Measurements from ENCODE around the gene PRELID3B.
"Not testable (repeated sequence)": the region's sequence is repeated elsewhere in the genome, so short reads cannot be mapped to it uniquely, and the experiment has no call there.

PRELID3B gene

GRCh38 chr20:59013031-59013951 lies 29.3 kb downstream of the PRELID3B start:
- H3K27me3 ChIP-seq (ENCODE audit: insufficient read depth, low read length) = no peaks in the 10 kb centered on the region
- no peak overlapping the region for H3K14ac ChIP-seq (ENCODE audit: low read length)
- peak overlapping the region; percentile 33 for H4K91ac ChIP-seq (ENCODE audit: low read depth, low read length)
- peak overlapping the region; percentile 23 for H2BK120ac ChIP-seq (ENCODE audit: insufficient read depth, low read length, poor library complexity)
- H3K23ac ChIP-seq (ENCODE audit: low read length) = no peak overlapping the region
- H3K36me3 ChIP-seq (ENCODE audit: control insufficient read depth in 1 of 2, insufficient read depth in 2 of 2, low read length in 2 of 2) = no peaks in the 10 kb centered on the region
- H4K8ac ChIP-seq (ENCODE audit: low read depth, low read length) = no peak overlapping the region
- no peak overlapping the region for H3K9ac ChIP-seq (ENCODE audit: low read length)
- peaks cover 14% of the 10 kb centered on the region for H3K79me1 ChIP-seq (ENCODE audit: low read length)
- no peak overlapping the region for H3K4me2 ChIP-seq (ENCODE audit: low read length)
- no peak overlapping the region for H3K18ac ChIP-seq (ENCODE audit: low read length)
- H2BK12ac ChIP-seq (ENCODE audit: low read length) = peak overlapping the region; percentile 51
- no peak overlapping the region for H2BK5ac ChIP-seq (ENCODE audit: low read depth, low read length, poor library complexity)
- H3K9me3 ChIP-seq (ENCODE audit: insufficient read depth, low read depth, low read length) = no peaks in the 10 kb centered on the region
- no peak overlapping the region for H2AFZ ChIP-seq (ENCODE audit: insufficient read depth, low read length, poor library complexity)
- H3K27ac ChIP-seq (ENCODE audit: low read depth, low read length) = no peak overlapping the region
- DNase-seq = no peak
- H3K79me2 ChIP-seq (ENCODE audit: control insufficient read depth, insufficient read depth, low read length, poor library complexity) = no peaks in the 10 kb centered on the region
- H3K4me3 ChIP-seq (ENCODE audit: low read depth, low read length) = no peak overlapping the region
- WGBS (ENCODE audit: extremely low coverage, insufficient coverage, insufficient read length) = no CpG with 5 or more reads among the region's 17 CpGs
- H4K12ac ChIP-seq (ENCODE audit: low read depth, low read length) = no peak overlapping the region
- H2AK5ac ChIP-seq (ENCODE audit: low read length) = peak overlapping the region; percentile 39
- H3K4ac ChIP-seq (ENCODE audit: low read depth, low read length) = no peak overlapping the region
- H3K4me1 ChIP-seq (ENCODE audit: control insufficient read depth in 1 of 2, insufficient read depth in 2 of 2, low read length in 2 of 2) = peaks cover 21 to 32% of the 10 kb centered on the region in 2 experiments

GRCh38 chr20:59011874-59012157 lies 30.8 kb downstream of the PRELID3B start:
- H4K12ac ChIP-seq (ENCODE audit: low read depth, low read length); H3K9me3 ChIP-seq (ENCODE audit: insufficient read depth, low read depth, low read length); H3K4me2 ChIP-seq (ENCODE audit: low read length); H3K27ac ChIP-seq (ENCODE audit: low read depth, low read length); H2AK5ac ChIP-seq (ENCODE audit: low read length); H2AFZ ChIP-seq (ENCODE audit: insufficient read depth, low read length, poor library complexity); H3K79me2 ChIP-seq (ENCODE audit: control insufficient read depth, insufficient read depth, low read length, poor library complexity); H4K8ac ChIP-seq (ENCODE audit: low read depth, low read length); H3K36me3 ChIP-seq (ENCODE audit: control insufficient read depth in 1 of 2, insufficient read depth in 2 of 2, low read length in 2 of 2); H2BK5ac ChIP-seq (ENCODE audit: low read depth, low read length, poor library complexity); H3K27me3 ChIP-seq (ENCODE audit: insufficient read depth, low read length); H3K4me3 ChIP-seq (ENCODE audit: low read depth, low read length); H3K23ac ChIP-seq (ENCODE audit: low read length); DNase-seq; H3K9ac ChIP-seq (ENCODE audit: low read length); H3K4ac ChIP-seq (ENCODE audit: low read depth, low read length); H3K18ac ChIP-seq (ENCODE audit: low read length); H3K14ac ChIP-seq (ENCODE audit: low read length): not testable (repeated sequence)
- peak overlapping the region; percentile 37 for H2BK12ac ChIP-seq (ENCODE audit: low read length)
- H3K79me1 ChIP-seq (ENCODE audit: low read length) = peaks cover 21% of the 10 kb centered on the region
- no CpG with 5 or more reads among the region's 3 CpGs for WGBS (ENCODE audit: extremely low coverage, insufficient coverage, insufficient read length)
- H2BK120ac ChIP-seq (ENCODE audit: insufficient read depth, low read length, poor library complexity) = peak overlapping the region; percentile 81
- H3K4me1 ChIP-seq (ENCODE audit: control insufficient read depth in 1 of 2, insufficient read depth in 2 of 2, low read length in 2 of 2) = peaks cover 25 to 30% of the 10 kb centered on the region in 2 experiments
- H4K91ac ChIP-seq (ENCODE audit: low read depth, low read length) = peak overlapping the region; percentile 82

GRCh38 chr20:59010995-59011873 lies 31.4 kb downstream of the PRELID3B start:
- Histone ChIP-seq H2BK12ac (ENCODE audit: low read length) (peak overlapping the region; percentile 19), H3K79me1 (ENCODE audit: low read length) (peaks cover 26% of the 10 kb centered on the region), H3K36me3 (ENCODE audit: control insufficient read depth in 1 of 2, insufficient read depth in 2 of 2, low read length in 2 of 2) (no peaks in the 10 kb centered on the region), H3K23ac (ENCODE audit: low read length) (no peak overlapping the region), H3K9me3 (ENCODE audit: insufficient read depth, low read depth, low read length) (no peaks in the 10 kb centered on the region), H3K4ac (ENCODE audit: low read depth, low read length) (no peak overlapping the region), H3K4me3 (ENCODE audit: low read depth, low read length) (no peak overlapping the region), H3K27ac (ENCODE audit: low read depth, low read length) (peak overlapping the region; percentile 88), H3K14ac (ENCODE audit: low read length) (no peak overlapping the region), H4K91ac (ENCODE audit: low read depth, low read length) (peak overlapping the region; percentile 82), H2AFZ (ENCODE audit: insufficient read depth, low read length, poor library complexity) (no peak overlapping the region), H3K18ac (ENCODE audit: low read length) (peak overlapping the region; percentile 38), H3K79me2 (ENCODE audit: control insufficient read depth, insufficient read depth, low read length, poor library complexity) (peaks cover 7% of the 10 kb centered on the region), H3K4me2 (ENCODE audit: low read length) (no peak overlapping the region), H2BK5ac (ENCODE audit: low read depth, low read length, poor library complexity) (peak overlapping the region; percentile 78), H4K8ac (ENCODE audit: low read depth, low read length) (no peak overlapping the region), H3K4me1 (ENCODE audit: control insufficient read depth in 1 of 2, insufficient read depth in 2 of 2, low read length in 2 of 2) (peaks cover 29 to 32% of the 10 kb centered on the region in 2 experiments), H2BK120ac (ENCODE audit: insufficient read depth, low read length, poor library complexity) (peak overlapping the region; percentile 81), H3K27me3 (ENCODE audit: insufficient read depth, low read length) (no peaks in the 10 kb centered on the region), H2AK5ac (ENCODE audit: low read length) (no peak overlapping the region), H3K9ac (ENCODE audit: low read length) (no peak overlapping the region), H4K12ac (ENCODE audit: low read depth, low read length) (no peak overlapping the region)
- DNase-seq = peak; percentile 42 to 72
- WGBS (ENCODE audit: extremely low coverage, insufficient coverage, insufficient read length) = no CpG with 5 or more reads among the region's 17 CpGs

- H2AK5ac ChIP-seq (ENCODE audit: low read length) = peak overlapping the region; percentile 85
Measured at GRCh38 chr20:59010321-59010994, 32.1 kb downstream of the PRELID3B start.

More at GRCh38 chr20:59010321-59010994, 32.1 kb downstream of the PRELID3B start:
- Histone ChIP-seq H2BK12ac (ENCODE audit: low read length) (peak overlapping the region; percentile 94), H2BK120ac (ENCODE audit: insufficient read depth, low read length, poor library complexity) (peak overlapping the region; percentile 87), H3K4me2 (ENCODE audit: low read length) (no peak overlapping the region), H3K27ac (ENCODE audit: low read depth, low read length) (peak overlapping the region; percentile 88), H3K4ac (ENCODE audit: low read depth, low read length) (peak overlapping the region; percentile 39), H3K9me3 (ENCODE audit: insufficient read depth, low read depth, low read length) (no peaks in the 10 kb centered on the region), H3K79me1 (ENCODE audit: low read length) (peaks cover 26% of the 10 kb centered on the region), H3K9ac (ENCODE audit: low read length) (no peak overlapping the region), H3K14ac (ENCODE audit: low read length) (peak overlapping the region; percentile 81), H4K8ac (ENCODE audit: low read depth, low read length) (peak overlapping the region; percentile 61), H4K12ac (ENCODE audit: low read depth, low read length) (peak overlapping the region; percentile 22), H2AFZ (ENCODE audit: insufficient read depth, low read length, poor library complexity) (peak overlapping the region; percentile 23), H3K18ac (ENCODE audit: low read length) (peak overlapping the region; percentile 54), H3K4me1 (ENCODE audit: control insufficient read depth in 1 of 2, insufficient read depth in 2 of 2, low read length in 2 of 2) (peaks cover 29 to 33% of the 10 kb centered on the region in 2 experiments), H3K36me3 (ENCODE audit: control insufficient read depth in 1 of 2, insufficient read depth in 2 of 2, low read length in 2 of 2) (no peaks in the 10 kb centered on the region), H4K91ac (ENCODE audit: low read depth, low read length) (peak overlapping the region; percentile 95), H2BK5ac (ENCODE audit: low read depth, low read length, poor library complexity) (peak overlapping the region; percentile 90), H3K23ac (ENCODE audit: low read length) (no peak overlapping the region), H3K79me2 (ENCODE audit: control insufficient read depth, insufficient read depth, low read length, poor library complexity) (peaks cover 7% of the 10 kb centered on the region), H3K4me3 (ENCODE audit: low read depth, low read length) (no peak overlapping the region), H3K27me3 (ENCODE audit: insufficient read depth, low read length) (no peaks in the 10 kb centered on the region)
- peak; percentile 37 to 52 for DNase-seq
- no CpG with 5 or more reads among the region's 8 CpGs for WGBS (ENCODE audit: extremely low coverage, insufficient coverage, insufficient read length)

Data from trophoblast cell (in vitro differentiated cells and primary cell).